Measurements from ENCODE around the gene SRRM4.

The SRRM4 gene

DNA sequence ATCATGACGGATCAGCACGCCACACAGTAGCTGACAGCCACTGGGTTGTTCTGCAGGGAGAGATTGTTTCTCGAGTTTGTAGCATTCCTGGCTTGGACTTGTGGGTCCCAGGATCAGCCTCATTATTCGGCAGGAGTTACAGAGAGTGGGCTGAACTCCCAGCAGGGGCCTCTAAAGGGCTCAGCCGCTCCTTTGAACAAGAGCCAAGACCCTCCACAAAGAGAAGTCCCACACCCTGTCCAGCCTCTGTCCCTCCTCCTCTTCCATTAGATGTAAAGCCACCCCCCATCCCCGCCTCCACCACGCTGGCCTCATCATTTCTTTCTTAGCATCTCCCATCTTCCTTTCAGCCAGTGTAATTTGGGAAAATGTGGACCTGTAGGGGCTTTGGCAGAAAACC, 100.7 kb downstream of the SRRM4 start:
- no peak overlapping the region for H3K4me3 ChIP-seq (ENCODE audit: insufficient read depth, low read depth, low read length)
- no peak overlapping the region for H3K27ac ChIP-seq (ENCODE audit: insufficient read depth, low read depth, low read length, poor library complexity, severe bottlenecking)
- H3K36me3 ChIP-seq (ENCODE audit: control insufficient read depth, insufficient read depth, low read length) = no peaks in the 10 kb centered on the region
- no peaks in the 10 kb centered on the region for H3K9me3 ChIP-seq (ENCODE audit: control insufficient read depth, low read length)
- peaks cover 10% of the 10 kb centered on the region for H3K4me1 ChIP-seq (ENCODE audit: control insufficient read depth, insufficient read depth, low read length)
- peaks cover 16% of the 10 kb centered on the region for H3K27me3 ChIP-seq (ENCODE audit: control insufficient read depth, insufficient read depth, low read length, poor library complexity, severe bottlenecking)
- WGBS, 2 experiments = 32 to 36% methylated on average over 7 of the region's 7 CpGs

DNA sequence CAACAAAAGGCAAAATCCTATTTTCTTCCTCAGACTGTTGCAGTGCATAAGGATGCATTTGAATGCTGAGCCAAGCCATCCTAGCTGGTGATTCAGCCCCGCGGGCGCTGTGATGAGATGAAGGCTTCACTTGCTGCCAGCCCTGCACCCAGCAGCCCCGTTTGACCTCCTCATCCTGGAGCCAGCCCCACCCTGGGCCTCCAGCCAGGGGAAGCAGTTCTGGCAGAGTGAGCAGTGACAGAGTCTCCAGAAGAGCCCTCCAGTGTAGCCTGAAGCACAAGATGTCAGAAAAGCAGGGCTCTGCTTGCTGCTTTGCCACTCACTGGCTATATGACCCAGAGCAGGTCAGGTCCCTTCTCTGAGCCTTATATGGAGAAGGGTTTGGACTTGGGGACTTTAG, 101.2 kb downstream of the SRRM4 start:
- peaks cover 20% of the 10 kb centered on the region for H3K27me3 ChIP-seq (ENCODE audit: control insufficient read depth, insufficient read depth, low read length, poor library complexity, severe bottlenecking)
- H3K9me3 ChIP-seq (ENCODE audit: control insufficient read depth, low read length) = no peaks in the 10 kb centered on the region
- H3K27ac ChIP-seq (ENCODE audit: insufficient read depth, low read depth, low read length, poor library complexity, severe bottlenecking) = no peak overlapping the region
- peaks cover 10% of the 10 kb centered on the region for H3K4me1 ChIP-seq (ENCODE audit: control insufficient read depth, insufficient read depth, low read length)
- no peak overlapping the region for H3K4me3 ChIP-seq (ENCODE audit: insufficient read depth, low read depth, low read length)
- 32 to 34% methylated on average over 4 of the region's 4 CpGs for WGBS, 2 experiments
- no peaks in the 10 kb centered on the region for H3K36me3 ChIP-seq (ENCODE audit: control insufficient read depth, insufficient read depth, low read length)

DNA sequence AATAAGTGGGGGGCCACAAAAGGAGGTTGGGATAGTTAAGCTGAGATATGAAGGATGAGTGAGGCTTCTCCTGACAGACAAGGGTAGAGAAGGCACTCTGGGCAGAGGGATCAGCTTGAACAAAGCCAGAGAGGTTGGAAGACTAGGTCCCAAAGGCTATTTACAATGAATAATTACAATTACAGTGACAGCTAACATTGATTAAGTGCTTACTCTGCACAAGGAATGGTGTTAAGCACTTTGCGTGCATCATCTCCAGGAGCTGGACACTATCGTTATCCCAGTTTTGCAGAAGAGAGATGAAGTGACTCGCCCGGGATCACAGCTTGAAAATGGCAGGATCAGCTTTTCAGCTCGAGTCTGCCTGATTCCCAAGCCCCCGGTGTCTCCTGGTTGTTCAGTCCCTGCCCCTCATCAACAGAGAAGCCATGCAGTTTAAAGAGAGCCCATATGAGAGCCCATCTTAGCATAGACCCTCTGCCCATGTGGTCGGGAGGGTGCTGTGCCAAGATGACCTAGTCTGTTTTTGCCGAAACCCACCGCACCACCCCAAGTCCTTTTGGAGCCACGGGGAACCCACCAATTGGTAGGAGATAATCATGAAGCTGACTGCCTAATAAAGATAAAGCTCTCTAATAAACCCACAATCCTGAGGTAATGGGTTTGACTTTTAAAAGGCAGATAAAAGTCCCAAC, 107.5 kb downstream of the SRRM4 start:
- Histone ChIP-seq H3K4me1 (ENCODE audit: control insufficient read depth, insufficient read depth, low read length) (peaks cover 18% of the 10 kb centered on the region), H3K9me3 (ENCODE audit: control insufficient read depth, low read length) (no peaks in the 10 kb centered on the region), H3K27ac (ENCODE audit: insufficient read depth, low read depth, low read length, poor library complexity, severe bottlenecking) (no peak overlapping the region), H3K4me3 (ENCODE audit: insufficient read depth, low read depth, low read length) (no peak overlapping the region), H3K27me3 (ENCODE audit: control insufficient read depth, insufficient read depth, low read length, poor library complexity, severe bottlenecking) (peaks cover 23% of the 10 kb centered on the region), H3K36me3 (ENCODE audit: control insufficient read depth, insufficient read depth, low read length) (no peaks in the 10 kb centered on the region)
- 39 to 40% methylated on average over 9 to 10 of the region's 10 CpGs for WGBS, 2 experiments

DNA sequence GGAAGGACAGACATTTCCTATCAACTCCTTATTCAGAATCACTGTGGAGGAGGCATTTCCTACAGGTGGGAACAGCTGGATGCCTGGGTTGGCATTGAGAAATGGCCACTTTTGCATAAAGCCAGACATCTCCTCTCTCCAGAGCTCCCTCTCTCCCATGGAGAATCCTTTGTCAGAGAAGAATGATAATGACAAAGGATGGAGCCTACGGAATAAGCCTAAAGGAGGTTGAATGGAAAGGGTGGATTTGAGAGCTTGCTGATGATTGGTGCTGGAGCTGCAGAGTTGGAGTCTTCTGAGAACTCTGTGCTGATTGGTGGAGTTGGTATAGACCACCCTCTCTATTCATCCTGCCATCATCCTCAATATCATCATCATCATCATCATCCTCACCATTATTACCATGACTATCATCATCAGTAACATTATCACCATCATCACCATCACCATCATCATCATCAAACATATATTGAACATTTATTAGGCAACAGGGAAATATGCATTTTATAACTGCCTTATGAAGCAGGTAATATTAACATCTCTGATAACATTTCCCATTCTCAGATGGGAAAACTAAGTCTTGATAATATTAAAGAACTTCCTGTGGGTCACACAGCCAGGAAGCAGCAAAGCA, 108.2 kb downstream of the SRRM4 start:
- Histone ChIP-seq H3K27ac (ENCODE audit: insufficient read depth, low read depth, low read length, poor library complexity, severe bottlenecking) (no peak overlapping the region), H3K4me3 (ENCODE audit: insufficient read depth, low read depth, low read length) (no peak overlapping the region), H3K27me3 (ENCODE audit: control insufficient read depth, insufficient read depth, low read length, poor library complexity, severe bottlenecking) (peaks cover 19% of the 10 kb centered on the region), H3K4me1 (ENCODE audit: control insufficient read depth, insufficient read depth, low read length) (peaks cover 18% of the 10 kb centered on the region), H3K36me3 (ENCODE audit: control insufficient read depth, insufficient read depth, low read length) (no peaks in the 10 kb centered on the region), H3K9me3 (ENCODE audit: control insufficient read depth, low read length) (no peaks in the 10 kb centered on the region)
- 0 to 4% methylated on average over 1 of the region's 1 CpG for WGBS, 2 experiments

DNA sequence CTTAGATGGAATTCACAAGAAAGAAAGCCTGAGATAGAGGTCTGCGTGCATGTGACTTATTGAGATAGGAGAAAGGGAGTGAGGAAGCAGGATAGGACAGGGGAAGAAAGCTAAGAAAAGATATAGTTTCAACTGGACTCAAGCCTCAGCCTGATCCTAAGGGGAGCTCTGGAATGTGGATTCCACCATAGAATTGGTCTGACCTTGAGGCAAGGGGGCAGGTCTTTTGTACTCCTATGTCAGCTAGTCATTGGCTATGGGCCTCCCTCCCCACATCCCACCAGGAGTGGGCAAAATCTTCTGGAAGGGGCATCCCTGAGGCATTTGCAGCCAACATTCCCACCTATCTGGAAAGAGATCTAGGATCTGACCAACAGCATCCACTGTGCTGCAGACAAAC, 108.9 kb downstream of the SRRM4 start:
- Histone ChIP-seq H3K27ac (ENCODE audit: insufficient read depth, low read depth, low read length, poor library complexity, severe bottlenecking) (no peak overlapping the region), H3K4me1 (ENCODE audit: control insufficient read depth, insufficient read depth, low read length) (peaks cover 18% of the 10 kb centered on the region), H3K27me3 (ENCODE audit: control insufficient read depth, insufficient read depth, low read length, poor library complexity, severe bottlenecking) (peaks cover 19% of the 10 kb centered on the region), H3K36me3 (ENCODE audit: control insufficient read depth, insufficient read depth, low read length) (no peaks in the 10 kb centered on the region), H3K4me3 (ENCODE audit: insufficient read depth, low read depth, low read length) (no peak overlapping the region), H3K9me3 (ENCODE audit: control insufficient read depth, low read length) (no peaks in the 10 kb centered on the region)
- WGBS, 2 experiments = no CpG with 5 or more reads among the region's 1 CpG

DNA sequence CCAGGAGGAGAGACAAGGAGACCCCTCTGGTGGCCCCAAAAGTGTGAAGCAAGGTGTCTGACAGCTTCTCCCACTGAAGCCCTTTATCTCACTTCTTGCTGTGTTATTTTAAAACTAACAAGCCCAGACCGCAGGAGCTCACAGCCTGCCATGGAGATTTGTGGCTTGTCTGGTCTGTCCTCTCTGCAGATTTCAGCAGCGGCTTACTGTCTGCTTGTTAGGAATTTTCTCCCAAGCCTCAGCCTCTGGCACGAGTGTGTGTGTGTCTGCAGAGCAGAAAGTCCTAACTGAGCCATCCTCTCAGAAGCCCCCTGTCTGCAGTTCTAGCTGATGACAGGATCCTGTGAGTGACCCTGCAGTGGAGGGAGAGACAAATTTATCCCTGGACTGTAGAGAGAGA, 109.5 kb downstream of the SRRM4 start:
- Histone ChIP-seq H3K27me3 (ENCODE audit: control insufficient read depth, insufficient read depth, low read length, poor library complexity, severe bottlenecking) (peaks cover 14% of the 10 kb centered on the region), H3K4me1 (ENCODE audit: control insufficient read depth, insufficient read depth, low read length) (peaks cover 18% of the 10 kb centered on the region), H3K4me3 (ENCODE audit: insufficient read depth, low read depth, low read length) (no peak overlapping the region), H3K27ac (ENCODE audit: insufficient read depth, low read depth, low read length, poor library complexity, severe bottlenecking) (no peak overlapping the region), H3K9me3 (ENCODE audit: control insufficient read depth, low read length) (no peaks in the 10 kb centered on the region), H3K36me3 (ENCODE audit: control insufficient read depth, insufficient read depth, low read length) (no peaks in the 10 kb centered on the region)
- 57 to 64% methylated on average over 3 of the region's 3 CpGs for WGBS, 2 experiments

DNA sequence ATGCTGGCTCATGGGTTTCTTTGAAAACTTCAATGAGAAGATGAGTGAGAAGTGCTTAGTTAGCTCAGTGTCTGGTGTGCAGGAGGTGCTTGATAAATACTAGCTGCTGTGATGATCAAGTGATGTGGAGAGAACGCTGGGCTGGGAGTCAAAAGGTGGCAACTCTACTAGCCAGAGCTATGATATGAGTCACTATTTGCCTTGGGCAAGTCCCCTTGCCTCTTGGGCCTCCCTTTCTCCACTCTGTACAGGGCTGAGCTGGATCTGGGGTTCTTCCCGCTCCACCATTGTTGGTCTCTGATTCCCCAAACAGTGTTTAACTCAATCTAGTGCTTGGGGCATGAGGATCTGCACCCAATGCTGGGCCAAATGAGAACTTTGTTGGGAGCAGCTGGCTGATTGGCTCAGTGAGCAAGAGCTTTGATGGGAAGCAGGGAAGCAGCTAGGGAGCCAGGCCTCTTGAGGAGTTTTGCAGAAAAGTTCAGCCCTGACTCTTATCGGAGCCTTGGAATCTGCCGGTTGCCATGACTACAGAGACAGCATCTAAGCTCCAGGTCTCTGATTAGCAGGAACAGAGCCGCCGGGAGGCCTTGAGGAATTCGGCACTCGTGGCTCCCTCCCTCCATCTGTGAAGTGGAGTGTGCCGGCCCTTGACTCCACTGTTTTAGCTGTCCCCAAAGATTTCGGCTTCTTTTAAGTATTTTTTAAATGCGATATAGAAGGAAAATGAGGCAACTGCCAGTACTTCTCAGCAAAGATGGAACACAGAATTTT, 115.3 kb downstream of the SRRM4 start:
- Histone ChIP-seq H3K27ac (ENCODE audit: insufficient read depth, low read depth, low read length, poor library complexity, severe bottlenecking) (no peak overlapping the region), H3K4me3 (ENCODE audit: insufficient read depth, low read depth, low read length) (no peak overlapping the region), H3K36me3 (ENCODE audit: control insufficient read depth, insufficient read depth, low read length) (no peaks in the 10 kb centered on the region), H3K27me3 (ENCODE audit: control insufficient read depth, insufficient read depth, low read length, poor library complexity, severe bottlenecking) (no peaks in the 10 kb centered on the region), H3K4me1 (ENCODE audit: control insufficient read depth, insufficient read depth, low read length) (peaks cover 5% of the 10 kb centered on the region), H3K9me3 (ENCODE audit: control insufficient read depth, low read length) (no peaks in the 10 kb centered on the region)
- WGBS, 2 experiments = 43 to 48% methylated on average over 11 of the region's 11 CpGs

DNA sequence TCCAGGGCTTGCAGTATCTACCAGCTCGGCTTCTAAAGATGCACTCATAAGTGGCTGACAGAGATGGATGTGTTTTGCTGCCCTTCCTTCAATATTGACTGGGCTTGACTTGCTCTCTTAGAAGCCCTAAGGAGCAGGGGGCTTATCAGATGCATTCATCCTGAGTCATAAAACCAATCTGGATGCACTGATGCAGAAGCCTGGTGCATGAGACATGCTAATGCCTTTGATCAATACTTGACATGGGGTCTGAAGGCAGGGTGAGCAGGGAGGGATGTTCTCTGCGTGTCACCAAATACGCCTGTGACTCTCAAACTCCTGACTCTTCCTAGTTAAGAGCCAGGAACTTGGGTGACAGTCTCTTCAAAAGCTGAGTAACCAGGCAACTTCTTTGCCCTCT, 119.6 kb downstream of the SRRM4 start:
- H3K27ac ChIP-seq (ENCODE audit: insufficient read depth, low read depth, low read length, poor library complexity, severe bottlenecking) = no peak overlapping the region
- no peaks in the 10 kb centered on the region for H3K36me3 ChIP-seq (ENCODE audit: control insufficient read depth, insufficient read depth, low read length)
- H3K4me3 ChIP-seq (ENCODE audit: insufficient read depth, low read depth, low read length) = no peak overlapping the region
- H3K9me3 ChIP-seq (ENCODE audit: control insufficient read depth, low read length) = no peaks in the 10 kb centered on the region
- H3K4me1 ChIP-seq (ENCODE audit: control insufficient read depth, insufficient read depth, low read length) = peaks cover 5% of the 10 kb centered on the region
- 83 to 84% methylated on average over 3 of the region's 3 CpGs for WGBS, 2 experiments
- no peaks in the 10 kb centered on the region for H3K27me3 ChIP-seq (ENCODE audit: control insufficient read depth, insufficient read depth, low read length, poor library complexity, severe bottlenecking)

DNA sequence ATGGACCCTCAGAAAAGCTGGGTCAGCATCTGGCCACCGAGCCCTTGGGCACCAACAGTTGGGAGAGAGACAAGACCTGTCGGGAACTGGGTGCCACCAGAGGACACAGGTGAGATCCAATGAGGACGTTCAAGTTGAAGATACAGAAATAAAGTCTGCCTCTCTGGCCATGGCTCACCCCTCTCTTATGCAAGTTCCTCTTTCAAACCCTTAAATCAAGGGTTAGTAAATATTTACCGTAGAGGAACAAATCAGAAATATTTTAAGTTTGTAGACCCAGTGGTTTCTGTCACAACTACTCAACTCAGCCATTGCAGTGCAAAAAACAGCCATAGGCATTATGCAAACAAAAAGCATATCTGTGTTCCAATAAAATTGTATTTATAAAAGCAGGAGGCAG, 120.9 kb downstream of the SRRM4 start:
- 94 to 97% methylated on average over 4 of the region's 4 CpGs for WGBS, 2 experiments
- no peak overlapping the region for H3K27ac ChIP-seq (ENCODE audit: insufficient read depth, low read depth, low read length, poor library complexity, severe bottlenecking)
- H3K36me3 ChIP-seq (ENCODE audit: control insufficient read depth, insufficient read depth, low read length) = no peaks in the 10 kb centered on the region
- no peaks in the 10 kb centered on the region for H3K27me3 ChIP-seq (ENCODE audit: control insufficient read depth, insufficient read depth, low read length, poor library complexity, severe bottlenecking)
- H3K4me3 ChIP-seq (ENCODE audit: insufficient read depth, low read depth, low read length) = no peak overlapping the region
- H3K9me3 ChIP-seq (ENCODE audit: control insufficient read depth, low read length) = no peaks in the 10 kb centered on the region
- no peaks in the 10 kb centered on the region for H3K4me1 ChIP-seq (ENCODE audit: control insufficient read depth, insufficient read depth, low read length)

DNA sequence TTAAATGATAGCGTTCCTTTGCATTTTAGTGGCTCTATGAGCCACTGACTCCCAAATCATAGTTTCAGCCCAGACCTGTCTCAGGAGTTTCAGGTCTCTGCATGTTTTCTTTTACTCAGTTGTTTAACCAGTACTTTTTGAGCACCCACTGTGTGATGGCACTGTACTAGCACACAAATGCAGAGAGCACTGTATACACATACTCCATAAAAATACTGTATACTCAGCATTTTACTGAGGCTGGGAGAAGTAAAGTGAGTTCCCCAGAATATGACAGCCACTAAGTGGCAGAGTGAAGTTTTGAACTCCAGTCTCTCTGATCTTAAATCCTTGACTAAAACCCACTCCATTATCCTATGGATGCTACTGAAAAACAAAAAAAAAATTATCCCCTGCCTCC, 121.4 kb downstream of the SRRM4 start:
- H3K4me1 ChIP-seq (ENCODE audit: control insufficient read depth, insufficient read depth, low read length) = no peaks in the 10 kb centered on the region
- H3K4me3 ChIP-seq (ENCODE audit: insufficient read depth, low read depth, low read length) = no peak overlapping the region
- H3K9me3 ChIP-seq (ENCODE audit: control insufficient read depth, low read length) = no peaks in the 10 kb centered on the region
- no peaks in the 10 kb centered on the region for H3K36me3 ChIP-seq (ENCODE audit: control insufficient read depth, insufficient read depth, low read length)
- H3K27me3 ChIP-seq (ENCODE audit: control insufficient read depth, insufficient read depth, low read length, poor library complexity, severe bottlenecking) = no peaks in the 10 kb centered on the region
- 92 to 93% methylated on average over 1 of the region's 1 CpG for WGBS, 2 experiments
- H3K27ac ChIP-seq (ENCODE audit: insufficient read depth, low read depth, low read length, poor library complexity, severe bottlenecking) = no peak overlapping the region

All from ectodermal cell (in vitro differentiated cells).